ENCODE results near the gene POLR2M.

GRCh38 chr15:57763176-57763964, 56.9 kb downstream of the POLR2M start:
- TF ChIP-seq CTCF (IDR thresholded peaks at IDR 0.05) = no peak
- no peak for TF ChIP-seq EZH2 (IDR thresholded peaks at IDR 0.05; ENCODE audit: borderline replicate concordance, insufficient read depth, low read depth, low read length, poor library complexity, severe bottlenecking)

Data from B cell (primary cell).